ENCODE data around the gene ITGB3BP.
"Not testable (repeated sequence)": the region's sequence is repeated elsewhere in the genome, so short reads cannot be mapped to it uniquely, and the experiment has no call there.

ITGB3BP gene

DNA sequence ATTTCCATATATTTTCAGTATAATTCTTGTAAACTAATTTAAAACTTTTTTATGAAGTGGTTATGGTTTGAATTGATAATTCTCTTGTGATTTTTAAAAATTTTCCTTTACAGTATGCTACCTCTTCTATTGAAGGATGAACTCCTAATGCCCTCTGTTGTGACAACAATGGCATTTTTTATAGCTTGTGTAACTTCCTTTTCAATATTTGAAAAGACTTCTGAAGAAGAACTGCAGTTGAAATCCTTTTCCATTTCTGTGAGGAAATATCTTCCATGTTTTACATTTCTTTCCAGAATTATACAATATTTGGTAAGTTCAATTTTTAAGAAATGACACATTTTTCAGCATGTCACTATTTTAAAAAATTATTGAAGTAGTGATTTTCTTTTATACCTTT, 94.2 kb downstream of the ITGB3BP start:
- TF ChIP-seq CTCF (IDR thresholded peaks at IDR 0.05; ENCODE audit: low read depth, low read length) = no peak
- H3K4me3 ChIP-seq (ENCODE audit: low read depth, low read length) = no peak overlapping the region

DNA sequence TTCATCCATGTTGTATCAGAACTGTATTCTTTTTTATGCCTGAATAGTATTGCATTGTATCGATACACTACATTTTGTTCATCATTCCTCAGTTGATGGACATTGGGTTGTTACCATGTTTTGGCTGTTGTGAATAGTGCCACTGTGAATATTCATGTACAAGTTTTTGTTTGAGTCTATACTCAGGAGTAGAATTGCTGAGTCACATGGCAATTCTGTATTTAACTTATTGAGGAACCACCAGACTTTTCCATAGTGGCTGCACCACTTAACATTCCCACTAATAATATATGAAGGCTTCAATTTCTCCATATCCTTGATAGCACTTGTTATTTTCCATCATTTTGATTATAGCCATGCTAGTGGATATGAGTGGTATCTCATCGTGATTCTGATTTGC, 99.4 kb downstream of the ITGB3BP start:
- no peak for TF ChIP-seq CTCF (IDR thresholded peaks at IDR 0.05; ENCODE audit: low read depth, low read length)
- H3K4me3 ChIP-seq (ENCODE audit: low read depth, low read length) = no peak overlapping the region

- H3K4me3 ChIP-seq (ENCODE audit: low read depth, low read length) = not testable (repeated sequence)
Measured at GRCh38 chr1:63420746-63421145, 102.3 kb downstream of the ITGB3BP start.

GRCh38 chr1:63418101-63418500, 104.9 kb downstream of the ITGB3BP start:
- no peak for TF ChIP-seq CTCF (IDR thresholded peaks at IDR 0.05; ENCODE audit: low read depth, low read length)
- no peak overlapping the region for H3K4me3 ChIP-seq (ENCODE audit: low read depth, low read length)

- H3K4me3 ChIP-seq (ENCODE audit: low read depth, low read length) = no peak overlapping the region
- TF ChIP-seq CTCF (IDR thresholded peaks at IDR 0.05; ENCODE audit: low read depth, low read length) = no peak
Measured at GRCh38 chr1:63414691-63415365, 108.2 kb downstream of the ITGB3BP start.

DNA sequence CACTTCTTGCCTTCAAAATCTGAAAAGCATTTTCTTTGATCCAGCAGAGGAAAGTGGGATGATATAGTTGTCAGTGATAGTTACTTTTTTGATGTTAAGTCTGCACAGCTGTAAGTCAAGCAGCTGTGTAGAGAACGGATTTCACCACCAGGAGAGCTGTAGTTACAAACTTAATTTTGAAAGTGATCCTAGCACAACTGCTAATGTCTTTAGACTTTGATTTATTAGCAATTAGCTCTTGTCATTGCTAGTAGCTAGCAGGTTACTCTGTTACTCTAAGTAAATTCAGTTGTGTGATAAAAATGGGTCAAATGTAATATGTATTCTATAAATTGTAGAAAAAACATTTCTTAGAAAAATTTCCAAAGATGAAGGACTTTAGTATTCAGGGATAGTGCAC, 109.6 kb downstream of the ITGB3BP start:
- TF ChIP-seq CTCF (IDR thresholded peaks at IDR 0.05; ENCODE audit: low read depth, low read length) = no peak
- no peak overlapping the region for H3K4me3 ChIP-seq (ENCODE audit: low read depth, low read length)

DNA sequence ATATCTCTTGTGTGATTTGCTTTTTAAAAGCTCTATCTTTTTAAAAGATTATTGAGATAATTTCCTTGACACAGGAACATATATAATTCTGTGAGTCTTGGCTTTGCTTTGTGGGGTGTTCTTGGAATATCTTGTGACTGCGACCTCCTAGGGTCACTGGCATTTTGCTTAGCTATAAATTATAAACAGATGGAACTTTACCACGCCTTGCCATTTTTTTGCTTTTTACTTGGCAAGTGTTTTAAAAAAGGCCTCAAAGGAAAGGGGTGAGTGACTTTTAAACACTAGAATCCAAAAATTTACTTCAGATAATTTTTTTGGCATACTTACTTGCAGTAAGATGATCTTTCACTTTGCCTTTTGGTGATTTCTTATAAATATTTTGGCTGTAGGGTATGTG, 112.0 kb downstream of the ITGB3BP start:
- no peak for TF ChIP-seq CTCF (IDR thresholded peaks at IDR 0.05; ENCODE audit: low read depth, low read length)
- H3K4me3 ChIP-seq (ENCODE audit: low read depth, low read length) = no peak overlapping the region

DNA sequence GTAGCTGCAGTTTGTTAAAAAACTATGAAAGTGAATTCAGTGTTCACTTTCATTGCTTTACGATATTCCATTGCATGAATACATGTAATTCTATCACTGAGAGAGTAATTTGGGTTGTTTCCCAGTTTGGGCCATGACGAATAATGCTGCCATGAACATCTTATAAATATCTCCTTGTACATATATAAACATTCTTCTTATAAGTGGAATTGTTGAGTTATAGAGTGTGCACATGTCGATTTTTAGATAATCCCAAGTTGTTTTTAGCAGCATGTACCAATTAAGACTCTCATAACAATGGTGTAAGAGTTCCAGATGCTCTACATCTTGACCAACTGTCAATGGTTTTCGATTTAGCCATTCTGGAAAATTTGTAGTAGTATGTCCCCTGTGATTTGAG, 114.7 kb downstream of the ITGB3BP start:
- H3K4me3 ChIP-seq (ENCODE audit: low read depth, low read length) = no peak overlapping the region
- TF ChIP-seq CTCF (IDR thresholded peaks at IDR 0.05; ENCODE audit: low read depth, low read length) = no peak
